GM19328 (cell line): ENCODE data around the gene MACROH2A1.

Experiments
- ATAC-seq: cut with Tn5 transposase; IDR thresholded peaks from one replicate; pipeline ENCODE4 v1.9.1; 2021; ENCODE audit warnings: mild to moderate bottlenecking, moderate library complexity; ENCODE audit not compliant: unreplicated experiment

The MACROH2A1 gene

DNA sequence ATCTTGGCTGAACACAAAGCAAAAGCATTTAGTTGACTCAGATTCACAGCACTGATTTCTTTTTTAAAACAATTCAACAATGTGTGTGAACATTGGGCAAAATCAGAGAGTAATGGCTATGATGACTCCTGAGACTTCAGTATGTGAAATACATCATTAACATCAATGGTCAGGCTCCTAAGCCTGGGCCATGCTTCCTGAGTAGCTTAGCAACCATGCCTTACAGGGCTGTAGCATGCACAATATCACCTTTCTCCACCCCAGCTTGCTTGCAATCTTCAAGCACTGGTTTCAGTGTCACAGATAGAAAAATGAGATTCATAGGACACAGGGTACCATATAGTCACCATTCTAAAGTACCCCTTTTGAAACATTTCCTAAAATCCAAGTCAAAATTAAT is 41.3 kb downstream of the MACROH2A1 start:
- no peak for ATAC-seq

DNA sequence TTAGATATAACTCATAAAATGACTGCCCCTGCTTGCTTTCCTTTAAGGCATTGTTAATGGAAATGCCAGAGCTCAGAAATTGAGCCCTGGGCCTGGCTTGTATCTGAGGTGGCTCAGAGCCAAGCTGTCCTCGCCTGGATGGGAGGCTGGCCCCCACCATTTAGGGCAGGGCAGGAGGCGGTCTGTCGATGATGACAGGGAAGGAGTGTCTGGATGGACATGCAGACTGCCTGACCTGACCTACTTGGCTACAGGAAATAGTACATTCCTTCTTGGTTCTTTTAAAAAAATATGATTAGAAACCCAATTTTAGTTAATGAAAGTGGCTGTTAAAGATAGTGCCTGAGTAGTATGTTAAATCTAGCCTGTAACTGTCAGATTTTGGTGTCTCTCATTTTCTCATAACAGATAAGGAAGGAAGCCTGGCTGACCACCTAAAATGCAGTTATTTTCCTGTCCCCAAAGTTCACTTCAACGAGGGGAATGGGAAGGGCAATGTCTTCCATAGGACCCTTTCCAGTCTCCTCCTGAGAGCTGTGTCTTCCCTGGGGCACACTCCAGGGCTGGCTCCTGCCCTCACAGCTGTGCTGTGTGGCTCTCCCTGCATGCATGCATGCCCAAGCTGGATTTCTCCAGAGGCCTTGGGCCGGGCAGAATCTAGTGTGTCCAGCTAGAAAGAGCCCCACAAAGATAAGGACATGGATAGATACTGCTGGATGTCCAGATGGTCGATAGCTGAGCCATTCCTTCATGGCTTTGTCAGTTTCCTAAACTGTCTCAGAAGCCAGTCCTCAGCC is 42.3 kb downstream of the MACROH2A1 start:
- no peak for ATAC-seq

DNA sequence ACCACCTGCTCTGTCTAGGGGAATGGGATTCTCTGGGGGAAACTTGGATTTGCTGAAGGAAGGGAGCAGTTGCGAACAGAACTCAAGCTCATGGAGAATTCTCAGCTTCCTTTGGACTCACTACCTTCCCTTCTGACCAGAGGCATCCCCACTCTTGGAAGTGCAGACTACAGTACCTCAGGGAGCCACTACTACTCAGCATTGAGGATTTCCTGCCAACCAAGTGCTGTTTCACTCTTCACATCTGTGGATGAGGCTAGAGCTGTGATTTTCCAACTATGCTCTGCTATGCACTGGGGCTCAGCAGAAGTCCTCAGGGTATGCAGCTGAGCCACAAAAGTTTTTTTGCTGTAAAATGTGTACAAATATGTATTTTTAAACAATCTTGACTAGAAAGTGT is 43.9 kb downstream of the MACROH2A1 start:
- ATAC-seq: no peak

DNA sequence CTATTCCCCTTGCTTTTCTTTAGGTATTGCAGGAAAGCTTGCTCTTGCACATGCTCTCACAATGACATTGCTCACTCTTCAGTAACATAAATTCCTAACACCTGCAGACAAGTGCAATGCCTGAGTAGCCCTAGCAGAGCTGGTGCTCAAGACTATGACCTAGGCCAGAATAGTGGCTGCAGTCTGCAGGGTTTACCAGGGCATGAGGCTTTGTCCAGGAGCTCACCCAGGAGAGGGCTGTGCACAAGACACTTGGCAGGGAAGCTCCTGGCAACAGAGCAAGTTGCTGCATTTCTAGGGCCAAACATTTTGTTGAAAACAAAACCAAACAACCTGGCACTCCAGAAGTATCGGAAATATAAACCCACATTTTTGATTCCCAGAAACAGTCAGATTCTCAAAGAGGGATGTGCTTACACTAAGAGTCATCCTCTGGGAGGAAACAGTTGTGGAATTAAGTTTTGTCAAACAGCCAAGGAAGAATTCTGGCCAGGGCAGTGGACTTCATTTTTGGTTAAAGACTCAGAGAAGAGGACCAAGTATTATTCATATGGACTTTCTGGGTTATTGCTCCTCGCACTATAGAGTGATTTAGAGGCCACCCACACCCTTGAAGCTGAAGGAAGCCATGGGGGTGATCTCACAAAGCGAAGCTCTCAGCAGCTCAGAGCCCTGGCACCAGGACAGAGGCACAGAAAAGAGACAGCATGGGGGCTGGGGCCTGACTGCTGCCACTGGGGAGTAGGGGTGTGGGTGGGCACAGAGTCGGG is 44.9 kb downstream of the MACROH2A1 start:
- ATAC-seq: no peak

GRCh38 chr5:135350536-135350935 is 48.5 kb downstream of the MACROH2A1 start:
- ATAC-seq: no peak

DNA sequence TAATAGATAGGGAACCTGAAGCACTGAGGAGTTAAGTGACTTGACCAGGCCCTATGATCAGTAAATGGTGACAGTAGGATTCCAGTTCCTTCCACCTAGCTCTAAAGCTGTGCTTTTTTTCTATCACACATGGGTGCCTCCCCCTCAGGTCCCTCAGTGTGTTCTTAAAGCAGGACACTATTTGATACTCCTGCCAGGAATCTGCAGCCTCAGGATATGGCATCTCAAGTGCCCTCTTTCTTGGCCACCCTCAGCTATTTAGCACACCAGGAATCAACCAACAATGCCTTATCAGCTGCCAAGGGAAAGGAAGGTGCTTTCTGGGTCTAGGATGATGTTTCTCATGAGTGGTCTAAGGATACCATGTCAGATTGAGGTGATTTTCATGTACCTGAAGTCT is 49.1 kb downstream of the MACROH2A1 start:
- no peak for ATAC-seq

DNA sequence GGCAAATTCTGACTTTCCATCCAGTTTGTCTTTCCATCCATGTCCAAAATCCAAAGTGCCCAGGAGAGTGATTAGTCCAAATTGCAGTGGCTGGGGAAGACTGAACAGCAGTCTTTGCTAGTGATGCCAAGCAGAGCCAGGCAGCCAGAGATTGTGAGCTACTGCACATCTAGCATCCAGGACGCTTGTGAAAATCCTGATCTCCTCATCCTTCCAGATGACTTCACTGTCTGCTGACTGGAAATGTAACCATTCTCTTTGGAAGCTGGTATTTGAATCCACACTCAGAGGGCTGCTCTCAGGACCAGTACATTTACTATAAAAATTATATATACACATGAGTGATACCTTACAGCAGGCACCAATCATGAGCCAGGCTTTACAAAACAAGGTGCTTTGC is 49.6 kb downstream of the MACROH2A1 start:
- ATAC-seq: no peak

GRCh38 chr5:135348918-135349317 is 50.1 kb downstream of the MACROH2A1 start:
- no peak for ATAC-seq

- no peak for ATAC-seq
Measured at GRCh38 chr5:135347392-135347791, 51.6 kb downstream of the MACROH2A1 start.

DNA sequence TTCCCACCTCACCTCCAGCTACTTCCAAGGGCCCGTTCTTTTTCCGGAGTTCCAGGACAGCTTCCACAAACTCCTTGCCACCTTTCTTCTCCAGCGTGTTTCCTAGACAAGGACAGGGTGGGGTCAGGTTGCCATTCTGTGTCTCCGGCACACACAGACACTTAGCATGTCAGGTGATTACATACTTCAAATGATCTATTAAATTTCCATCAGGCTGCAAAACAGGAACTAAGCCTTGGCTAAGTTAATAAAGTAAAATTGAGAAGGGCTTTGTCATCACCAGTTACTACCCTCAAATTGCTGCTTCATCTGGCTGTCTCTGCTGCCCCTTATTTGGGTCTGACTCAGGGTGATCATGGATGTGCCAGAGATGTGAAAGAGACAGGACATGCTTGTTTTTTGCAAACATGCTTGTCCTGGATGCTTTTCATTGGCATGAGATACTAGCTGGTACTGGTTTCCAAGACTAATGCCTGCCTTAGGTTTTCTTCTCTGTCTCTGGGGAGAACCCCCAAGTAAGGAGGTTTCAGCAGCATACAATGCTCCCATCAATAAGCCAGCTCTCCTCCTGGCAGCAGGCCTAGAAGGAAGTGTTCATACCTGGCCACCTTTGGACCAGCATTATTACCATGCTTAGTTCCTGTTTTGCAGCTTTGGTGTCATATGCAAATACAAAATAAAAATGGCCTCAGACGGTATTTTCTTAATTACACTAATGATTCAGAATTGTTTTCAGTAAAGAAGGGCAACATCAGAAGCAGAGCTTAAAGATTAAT is 52.9 kb downstream of the MACROH2A1 start:
- ATAC-seq: no peak

DNA sequence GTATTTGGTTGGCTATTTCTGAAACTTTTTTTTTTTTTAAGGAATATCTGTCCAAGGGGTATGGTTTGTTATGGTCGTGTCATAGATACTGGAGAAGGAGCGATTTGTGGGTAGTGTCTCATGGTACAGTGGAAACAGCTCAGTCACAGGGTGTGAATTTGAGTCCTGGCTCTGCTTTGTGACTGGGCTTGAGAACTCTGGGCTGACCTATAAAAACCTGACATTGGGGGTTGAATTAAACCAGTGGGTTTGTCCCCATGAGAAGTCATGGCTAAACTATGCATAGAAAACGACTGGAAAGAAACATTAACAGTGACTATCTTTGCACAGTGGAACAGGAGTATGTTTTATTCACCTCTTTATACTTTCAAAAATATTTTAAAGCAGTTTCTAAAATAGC is 54.7 kb downstream of the MACROH2A1 start:
- no peak for ATAC-seq

DNA sequence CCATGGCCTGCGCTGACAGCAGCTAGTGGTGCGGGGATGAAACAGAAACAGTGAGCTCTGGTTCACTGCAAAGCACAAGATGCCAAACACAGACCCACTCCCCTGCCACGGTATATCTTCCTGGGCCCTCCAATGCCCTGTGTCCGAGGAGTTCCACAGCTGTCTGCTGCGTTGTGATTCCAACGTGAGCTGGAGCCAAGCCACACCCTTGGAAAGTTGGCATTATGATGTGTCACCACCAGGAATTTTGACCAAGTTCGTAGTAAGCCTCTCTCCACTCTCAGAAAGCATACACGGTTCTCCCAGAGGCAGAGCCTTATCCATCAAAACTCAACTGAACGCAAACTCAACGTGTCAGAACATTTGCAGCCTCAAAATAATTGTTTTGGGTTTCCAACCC is 55.6 kb downstream of the MACROH2A1 start:
- ATAC-seq: no peak

- ATAC-seq: no peak
Measured at GRCh38 chr5:135342551-135342875, 56.5 kb downstream of the MACROH2A1 start.

- no peak for ATAC-seq
Measured at GRCh38 chr5:135341696-135342550, 57.1 kb downstream of the MACROH2A1 start.

- ATAC-seq: no peak
Measured at GRCh38 chr5:135341016-135341666, 57.9 kb downstream of the MACROH2A1 start.

DNA sequence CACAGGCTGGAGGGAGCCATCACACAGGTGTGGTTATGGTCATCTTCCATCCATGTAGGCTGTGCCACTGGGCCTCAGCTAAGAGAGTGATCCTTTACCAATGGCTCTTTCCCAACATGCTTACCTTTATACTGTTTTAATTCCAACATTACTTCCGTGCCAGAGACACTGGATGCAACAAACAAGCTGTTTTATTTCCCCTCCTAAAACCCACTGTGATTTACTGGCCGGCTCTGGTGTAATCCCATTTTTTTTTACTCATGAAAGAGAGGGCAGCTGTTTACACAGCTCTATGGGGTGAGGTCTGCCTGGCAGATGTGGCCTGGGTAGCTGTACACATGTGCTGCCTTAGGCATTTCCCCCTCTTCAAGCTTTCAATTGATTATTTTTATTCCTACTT is 58.5 kb downstream of the MACROH2A1 start:
- no peak for ATAC-seq

- no peak for ATAC-seq
Measured at GRCh38 chr5:135339623-135340022, 59.4 kb downstream of the MACROH2A1 start.

GRCh38 chr5:135339189-135339588 is 59.8 kb downstream of the MACROH2A1 start:
- ATAC-seq: no peak

DNA sequence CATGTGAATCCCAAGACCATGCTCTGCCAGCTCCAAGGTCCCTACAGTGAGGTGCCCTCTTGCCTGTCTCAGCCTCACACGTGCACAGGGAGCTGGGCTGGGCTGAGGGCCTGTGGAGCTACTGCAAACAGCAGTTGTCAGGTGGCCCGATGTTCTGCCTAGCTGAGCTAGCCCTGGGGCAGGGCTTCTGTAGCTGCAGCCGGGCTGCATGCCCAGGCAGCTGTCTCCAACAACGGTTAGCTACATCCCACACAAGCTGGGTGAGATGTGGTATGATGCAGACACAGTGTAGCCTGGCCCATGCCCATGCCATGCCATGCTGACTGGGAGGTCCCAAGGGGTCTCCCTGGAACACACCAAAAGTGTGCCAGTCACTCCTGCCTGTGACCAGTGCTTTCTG is 62.0 kb downstream of the MACROH2A1 start:
- ATAC-seq: no peak
